ENCODE measurements around the gene KIF15.
A peak's percentile ranks its signal among the peaks of the same experiment; 100 is the strongest.

The KIF15 gene

GRCh38 chr3:44734646-44735168, 26.9 kb upstream of the KIF15 start:
- TF ChIP-seq CTCF (IDR thresholded peaks at IDR 0.05; ENCODE audit: insufficient read depth, low read depth, low read length, missing control alignments) = no peak
- DNase-seq (ENCODE audit: low read depth) = no peak
- H3K4me3 ChIP-seq (ENCODE audit: low read depth, low read length) = no peak overlapping the region

GRCh38 chr3:44761101-44761423, 532 bp upstream of the KIF15 start:
- TF ChIP-seq CTCF (IDR thresholded peaks at IDR 0.05; ENCODE audit: insufficient read depth, low read depth, low read length, missing control alignments) = no peak
- H3K4me3 ChIP-seq (ENCODE audit: low read depth, low read length) = peak overlapping the region; percentile 92
- no peak for DNase-seq (ENCODE audit: low read depth)

DNA sequence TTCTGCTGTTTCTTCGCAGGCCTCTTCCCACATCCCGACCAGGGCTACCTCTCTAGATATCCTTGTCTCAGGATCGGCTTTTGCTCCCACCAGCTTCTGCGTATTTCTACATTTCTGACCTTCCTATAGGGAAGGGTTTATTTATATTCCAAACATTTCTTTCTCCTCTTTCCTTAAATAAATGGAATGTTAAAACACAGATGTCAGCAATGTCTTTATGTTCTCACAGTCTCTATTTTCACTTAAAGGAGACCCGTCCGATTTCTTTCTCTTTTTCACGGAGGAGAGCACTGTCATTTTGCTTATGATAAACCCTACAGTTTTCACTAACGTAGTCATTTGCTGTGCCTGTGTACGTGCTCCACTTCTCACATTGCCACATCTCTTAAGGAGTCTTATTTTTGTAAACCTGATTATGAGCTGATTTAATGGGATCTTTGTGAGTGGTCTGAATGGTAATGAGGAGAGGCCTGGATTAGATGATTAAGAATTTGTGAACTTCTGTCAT, 630 bp downstream of the KIF15 start:
- peak overlapping the region; percentile 92 for H3K4me3 ChIP-seq (ENCODE audit: low read depth, low read length)
- no peak for TF ChIP-seq CTCF (IDR thresholded peaks at IDR 0.05; ENCODE audit: insufficient read depth, low read depth, low read length, missing control alignments)
- DNase-seq (ENCODE audit: low read depth) = peak; percentile 14

- peak overlapping the region; percentile 92 for H3K4me3 ChIP-seq (ENCODE audit: low read depth, low read length)
- no peak for TF ChIP-seq CTCF (IDR thresholded peaks at IDR 0.05; ENCODE audit: insufficient read depth, low read depth, low read length, missing control alignments)
- DNase-seq (ENCODE audit: low read depth) = no peak
These were observed 1.1 kb downstream of the KIF15 start for GRCh38 chr3:44762690-44763089.

DNA sequence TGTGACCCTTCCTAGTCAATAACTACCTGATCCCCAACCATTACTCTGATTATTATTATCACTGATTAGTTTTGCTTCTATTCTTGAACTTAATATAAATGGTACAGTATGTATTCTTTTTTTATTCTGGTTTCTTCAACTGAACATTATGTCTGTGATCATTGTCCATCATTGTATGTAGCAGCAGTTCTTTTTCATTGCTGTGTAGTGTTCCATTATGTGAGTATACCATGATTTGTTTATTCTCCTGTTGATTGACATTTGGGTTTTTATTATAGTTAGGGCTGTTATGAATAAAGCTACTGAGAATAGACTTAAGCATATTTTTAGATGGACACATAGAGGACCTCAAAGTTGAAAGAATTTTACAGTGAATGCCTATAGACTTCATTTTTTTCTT, 2.7 kb downstream of the KIF15 start:
- no peak overlapping the region for H3K4me3 ChIP-seq (ENCODE audit: low read depth, low read length)
- TF ChIP-seq CTCF (IDR thresholded peaks at IDR 0.05; ENCODE audit: insufficient read depth, low read depth, low read length, missing control alignments) = no peak
- DNase-seq (ENCODE audit: low read depth) = no peak

- DNase-seq (ENCODE audit: low read depth) = no peak
- TF ChIP-seq CTCF (IDR thresholded peaks at IDR 0.05; ENCODE audit: insufficient read depth, low read depth, low read length, missing control alignments) = no peak
- H3K4me3 ChIP-seq (ENCODE audit: low read depth, low read length) = no peak overlapping the region
These were observed 10.0 kb downstream of the KIF15 start for GRCh38 chr3:44771424-44772098.

GRCh38 chr3:44772099-44772442, 10.5 kb downstream of the KIF15 start:
- no peak overlapping the region for H3K4me3 ChIP-seq (ENCODE audit: low read depth, low read length)
- no peak for DNase-seq (ENCODE audit: low read depth)
- no peak for TF ChIP-seq CTCF (IDR thresholded peaks at IDR 0.05; ENCODE audit: insufficient read depth, low read depth, low read length, missing control alignments)
